Stomach (tissue), 4 donors: ENCODE data around the gene SLC38A5.
"Not testable (repeated sequence)": the region's sequence is repeated elsewhere in the genome, so short reads cannot be mapped to it uniquely, and the experiment has no call there.

Source experiments
- CTCF ChIP-seq, 7 experiments: fragments of 450-650 bp in 4 of 7; fragments of 200-600 bp in 3 of 7; sonication (generic) in 3 of 7; IDR thresholded peaks; one replicate each; pipeline ENCODE4 v1.5.1; 2016 to 2019; ENCODE audit warnings: antibody characterized with exemption in 7 of 7, control low read depth in 2 of 7, mild to moderate bottlenecking in 1 of 7
- POLR2A ChIP-seq, 4 donors: fragments of 450-650 bp; IDR thresholded peaks; one replicate each; pipeline ENCODE4 v1.6.1; 2016; ENCODE audit warnings: antibody characterized with exemption in 4 of 4, control low read depth in 2 of 4, mild to moderate bottlenecking in 1 of 4, moderate library complexity in 1 of 4
- POLR2AphosphoS5 ChIP-seq, 3 donors: sonication (generic); formaldehyde crosslinking; IDR thresholded peaks; one replicate each; pipeline ENCODE4 v1.6.1; 2016; ENCODE audit warnings: antibody characterized with exemption in 3 of 3

- not testable (repeated sequence) for TF ChIP-seq CTCF, POLR2A, POLR2AphosphoS5 (IDR thresholded peaks at IDR 0.05)
These were observed 40.5 kb downstream of the SLC38A5 start for GRCh38 chrX:48429606-48430005.
